Measurements from ENCODE around the gene INHA. TPM values are rescaled to one million over a fixed set of nuclear protein-coding genes. Genes with fewer than 3 reads are reported as not detected.

Gene INHA
- polyA plus RNA-seq, 3 donors, result 0.33 to 6.5 (median 0.56) TPM

DNA sequence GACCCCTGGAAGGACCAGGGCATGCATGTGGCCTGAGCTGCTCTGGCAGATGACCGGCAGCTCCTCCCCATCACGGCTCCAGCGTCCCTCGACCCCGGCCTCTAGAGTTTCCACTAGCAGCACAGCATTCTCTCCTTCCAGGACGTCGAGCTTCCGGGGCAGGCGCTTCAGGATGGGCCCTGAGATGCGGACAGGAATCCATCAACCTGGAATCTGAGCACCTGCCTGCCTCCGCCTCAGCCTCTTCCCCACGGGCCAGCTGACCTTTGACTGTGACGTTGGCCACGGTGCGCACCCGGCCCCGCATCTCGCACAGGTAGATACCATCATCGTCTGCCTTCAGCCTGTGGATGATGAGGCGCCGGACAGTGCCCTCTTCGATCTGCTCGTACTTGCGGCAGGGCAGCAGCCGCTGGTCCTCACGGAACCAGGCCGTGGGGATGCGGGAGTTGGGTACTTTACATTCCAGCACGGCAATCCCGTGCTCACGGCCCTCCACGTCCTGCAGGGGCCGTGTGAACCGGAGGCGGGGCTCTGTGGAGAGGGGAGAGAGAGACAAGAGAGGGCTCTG, 4.2 kb upstream of the INHA start:
- WGBS, 3 donors, result 89 to 92% (median 91%) methylated on average over 35 of the region's 35 CpGs
- no peak overlapping the region for H3K27ac ChIP-seq (ENCODE audit: low read depth, low read length)

DNA sequence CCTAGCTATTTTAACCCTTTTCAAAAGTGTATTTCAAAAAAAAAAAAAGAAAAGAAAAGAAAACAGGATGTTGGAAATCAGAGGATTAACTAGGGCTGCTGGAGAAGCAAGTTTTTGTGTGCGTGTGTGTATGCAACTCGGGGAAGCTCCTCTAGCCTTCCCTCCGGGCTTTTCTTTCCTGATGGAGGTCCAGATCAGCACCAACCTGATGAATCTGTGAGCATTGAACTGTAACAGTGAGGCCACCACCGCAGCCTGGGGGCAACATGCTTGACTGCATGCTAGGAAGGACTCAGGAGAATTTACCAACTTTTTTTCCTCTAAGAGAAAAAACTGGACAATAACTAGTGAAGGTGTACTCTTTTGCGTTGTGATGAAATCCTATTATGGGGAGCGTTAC, 3.1 kb upstream of the INHA start:
- WGBS, 3 donors, result 94 to 97% (median 96%) methylated on average over 6 of the region's 6 CpGs
- H3K27ac ChIP-seq (ENCODE audit: low read depth, low read length), result no peak overlapping the region

DNA sequence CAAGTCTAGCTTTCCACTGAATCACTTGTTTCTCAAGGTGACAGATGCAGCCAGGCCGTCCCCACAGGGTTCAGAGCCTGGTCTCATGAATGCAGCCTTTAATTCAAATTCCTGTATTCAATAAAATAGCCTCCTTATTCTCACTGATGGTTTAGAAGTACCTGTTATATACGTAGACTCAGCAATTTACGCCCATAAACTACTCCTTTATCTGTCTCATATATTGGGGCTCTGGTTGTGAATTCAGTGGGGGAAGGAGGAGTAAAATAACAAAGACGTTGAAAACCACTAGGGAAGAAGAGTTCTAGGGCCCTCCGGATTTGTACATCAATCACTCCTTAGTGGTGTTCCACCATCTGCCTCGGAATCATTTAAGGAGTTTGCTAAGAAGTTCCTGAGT, 2.5 kb upstream of the INHA start:
- 82 to 84% (median 84%) methylated on average over 6 of the region's 6 CpGs for WGBS, 3 donors
- H3K27ac ChIP-seq (ENCODE audit: low read depth, low read length), result no peak overlapping the region

- 12 to 18% (median 13%) methylated on average over 81 to 95 of the region's 95 CpGs for WGBS, 3 donors
- no peak overlapping the region for H3K27ac ChIP-seq (ENCODE audit: low read depth, low read length)
Observed at GRCh38 chr2:219570194-219570923, 1.8 kb upstream of the INHA start.

- H3K27ac ChIP-seq (ENCODE audit: low read depth, low read length), result no peak overlapping the region
- WGBS, 3 donors, result 0 to 2% (median 1%) methylated on average over 34 to 53 of the region's 55 CpGs
Observed at GRCh38 chr2:219570924-219571310, 1.2 kb upstream of the INHA start.

DNA sequence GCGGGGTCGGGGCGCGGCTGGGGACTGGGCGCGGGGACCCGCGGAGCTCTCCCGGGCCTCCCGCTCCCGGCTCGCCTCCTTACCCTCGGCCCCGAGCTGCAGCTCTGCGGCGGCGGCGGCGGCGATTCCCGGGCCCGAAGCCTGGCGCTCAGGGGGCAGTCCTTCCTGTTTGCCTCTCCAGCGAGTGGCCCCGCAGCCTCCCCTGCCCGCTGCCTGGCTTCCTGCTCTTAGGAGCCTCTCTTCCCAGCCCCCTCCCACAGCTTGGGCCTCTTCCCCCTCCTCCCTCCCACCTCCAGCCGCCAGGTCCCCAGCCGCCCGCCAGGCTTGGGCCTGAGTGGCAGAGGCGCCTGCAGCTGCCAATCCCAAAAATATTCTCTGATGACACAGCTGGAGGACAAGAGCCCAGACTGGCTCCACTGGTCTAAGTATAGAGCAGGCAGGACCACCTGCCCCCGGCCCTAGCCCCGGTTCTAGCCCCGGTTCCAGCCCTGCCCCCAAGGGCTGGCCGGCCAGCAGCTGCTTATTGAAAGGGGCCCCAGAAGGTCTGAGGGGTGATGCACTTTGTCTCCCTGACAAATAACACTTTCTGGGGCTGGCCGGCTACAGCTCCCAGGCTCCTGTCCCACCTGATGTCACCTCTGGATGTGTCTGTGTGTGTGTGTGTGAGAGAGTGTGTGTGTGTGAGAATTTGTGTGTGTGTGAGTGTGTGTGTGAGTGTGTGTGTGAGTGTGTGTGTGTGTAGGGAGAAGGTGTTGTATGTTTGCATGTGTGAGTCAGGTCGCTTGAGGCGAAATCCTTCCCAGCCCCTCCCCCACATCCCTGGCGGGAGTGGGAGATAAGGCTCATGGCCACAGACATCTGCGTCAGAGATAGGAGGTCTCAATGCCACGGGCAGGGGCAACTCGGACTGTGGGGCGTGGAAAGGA, 536 bp upstream of the INHA start, which contains the start of gene OBSL1:
Gene OBSL1, minus strand, starts transcription at position 229 of the 926 bp plus-strand sequence. CDS start 307 bp downstream, outside the sequence.
- no peak within 1 kb of the TSS for H3K27ac ChIP-seq (ENCODE audit: low read depth, low read length)
- WGBS, 3 donors, result 3 to 10% (median 8%) methylated on average over 39 to 42 of the region's 42 CpGs

DNA sequence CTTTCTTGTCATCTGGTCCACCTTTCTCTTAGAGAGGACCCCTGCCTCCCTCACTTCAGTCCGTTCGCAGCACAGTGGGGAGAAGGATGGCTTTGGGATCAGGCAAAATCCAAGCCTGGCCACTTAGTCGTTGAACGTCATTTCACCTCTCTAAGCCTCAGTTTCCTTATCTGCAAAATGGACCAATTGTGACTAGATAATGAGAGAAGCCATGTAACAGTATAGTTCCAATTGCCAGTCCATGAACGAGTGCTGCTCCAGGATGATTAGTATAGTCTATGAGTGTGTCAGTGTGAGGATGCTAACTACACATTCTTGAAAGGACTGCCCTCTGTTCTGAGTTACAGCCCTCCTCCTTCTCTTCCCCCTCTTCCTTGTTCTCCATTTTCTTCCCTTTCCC, 1.1 kb downstream of the INHA start:
- 76 to 83% (median 80%) methylated on average over 5 of the region's 5 CpGs for WGBS, 3 donors
- no peak overlapping the region for H3K27ac ChIP-seq (ENCODE audit: low read depth, low read length)

GRCh38 chr2:219574484-219575311, 2.6 kb downstream of the INHA start:
- H3K27ac ChIP-seq (ENCODE audit: low read depth, low read length), result no peak overlapping the region
- 82 to 92% (median 86%) methylated on average over 22 of the region's 22 CpGs for WGBS, 3 donors

GRCh38 chr2:219575566-219576504, 3.7 kb downstream of the INHA start:
- WGBS, 3 donors, result 74 to 88% (median 84%) methylated on average over 6 of the region's 6 CpGs
- H3K27ac ChIP-seq (ENCODE audit: low read depth, low read length), result no peak overlapping the region

DNA sequence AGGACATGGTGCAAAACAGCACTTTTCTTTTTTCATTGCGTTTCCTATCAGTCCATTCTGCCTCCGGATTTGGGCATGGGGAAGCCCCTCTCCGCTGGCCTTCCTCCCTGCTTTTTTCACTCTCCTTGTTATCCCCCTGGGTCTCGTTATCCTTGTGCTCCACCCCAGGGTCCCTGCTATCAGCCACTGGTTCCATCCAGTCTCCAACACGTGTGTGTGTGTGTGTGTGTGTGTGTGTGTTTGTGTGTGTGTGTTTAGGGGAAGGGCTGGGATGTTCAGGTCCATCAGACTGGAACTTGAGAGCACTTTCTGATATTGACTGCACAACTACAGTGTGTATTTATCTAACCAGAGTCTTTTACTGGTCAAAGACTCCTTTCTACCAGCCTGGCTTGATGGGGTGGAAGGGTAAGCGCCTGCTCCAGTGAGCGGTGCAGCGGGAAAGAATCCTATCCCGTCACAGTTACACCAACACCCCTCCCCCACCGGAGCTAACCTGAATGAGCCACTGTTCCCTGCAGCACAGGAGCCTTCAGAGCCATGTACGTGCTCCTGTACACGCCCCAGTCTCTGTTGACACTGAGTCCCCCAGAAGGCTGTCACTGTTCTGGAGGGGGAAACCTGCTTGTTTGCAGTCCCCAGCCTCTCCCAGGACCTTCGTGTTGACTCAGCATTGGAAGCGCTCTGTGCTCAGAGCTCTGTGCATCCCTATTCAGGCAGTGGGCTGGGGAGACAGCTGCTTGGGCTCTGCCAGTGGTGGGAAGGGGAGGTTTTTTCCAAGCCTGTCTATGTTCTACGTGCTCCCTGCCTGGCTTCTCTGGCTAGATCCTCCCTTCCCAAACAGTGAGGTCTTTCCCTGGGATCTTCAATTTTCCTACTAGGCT, 4.6 kb downstream of the INHA start:
- H3K27ac ChIP-seq (ENCODE audit: low read depth, low read length), result no peak overlapping the region
- WGBS, 3 donors, result 34 to 48% (median 38%) methylated on average over 15 of the region's 15 CpGs

- no peak overlapping the region for H3K27ac ChIP-seq (ENCODE audit: low read depth, low read length)
- 72 to 84% (median 72%) methylated on average over 8 of the region's 8 CpGs for WGBS, 3 donors
Observed at GRCh38 chr2:219578811-219579613, 6.9 kb downstream of the INHA start.

GRCh38 chr2:219581346-219581745, 9.2 kb downstream of the INHA start:
- H3K27ac ChIP-seq (ENCODE audit: low read depth, low read length), result no peak overlapping the region
- 70 to 86% (median 85%) methylated on average over 2 of the region's 2 CpGs for WGBS, 3 donors

DNA sequence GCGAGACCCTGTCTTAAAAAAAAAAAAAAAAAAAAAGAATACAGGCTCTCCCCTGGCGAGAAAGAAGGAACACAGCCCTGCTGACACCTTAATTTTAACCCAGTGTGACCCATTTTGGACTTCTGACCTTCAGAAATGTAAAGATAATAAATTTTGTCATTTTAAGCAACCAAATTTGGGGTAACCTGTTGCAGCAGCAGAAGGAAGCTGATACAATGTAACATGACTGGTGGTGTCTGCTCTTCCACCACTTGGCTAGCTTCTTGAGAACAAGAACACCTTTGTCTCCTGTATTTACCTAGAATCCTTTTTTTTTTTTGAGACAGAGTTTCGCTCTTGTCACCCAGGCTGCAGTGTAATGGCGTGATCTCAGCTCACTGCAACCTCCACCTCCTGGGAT, 19.0 kb downstream of the INHA start:
- H3K27ac ChIP-seq (ENCODE audit: low read depth, low read length), result no peak overlapping the region
- WGBS, 3 donors, result 68 to 92% (median 70%) methylated on average over 4 of the region's 4 CpGs

DNA sequence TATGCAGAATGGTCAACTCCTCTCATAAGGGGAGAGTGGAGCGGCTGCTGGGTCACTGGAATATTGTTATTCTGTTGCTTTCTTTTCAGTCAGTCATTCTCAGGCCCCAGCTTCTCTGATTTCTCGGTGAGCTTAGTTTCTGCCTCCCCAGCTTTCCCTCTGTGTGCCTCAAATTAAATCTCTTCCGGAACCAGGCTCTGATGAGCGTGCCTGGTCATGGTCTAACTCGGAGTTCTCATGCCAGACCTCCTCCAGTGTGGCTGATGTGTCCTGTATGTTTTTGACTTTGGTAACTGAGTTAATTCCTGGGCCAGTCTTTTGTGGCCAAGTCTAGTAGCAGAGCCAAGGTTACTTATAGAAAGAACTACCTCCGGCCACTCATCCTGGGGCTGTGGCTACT, 20.6 kb downstream of the INHA start:
- 79 to 86% (median 85%) methylated on average over 6 of the region's 6 CpGs for WGBS, 3 donors
- H3K27ac ChIP-seq (ENCODE audit: low read depth, low read length), result no peak overlapping the region

GRCh38 chr2:219593154-219593553, 21.0 kb downstream of the INHA start:
- 90 to 92% (median 90%) methylated on average over 2 of the region's 2 CpGs for WGBS, 3 donors

GRCh38 chr2:219595256-219595655, 23.1 kb downstream of the INHA start:
- H3K27ac ChIP-seq (ENCODE audit: low read depth, low read length), result no peak overlapping the region

More at GRCh38 chr2:219593154-219593553, 21.0 kb downstream of the INHA start:
- no peak overlapping the region for H3K27ac ChIP-seq (ENCODE audit: low read depth, low read length)

More at GRCh38 chr2:219595256-219595655, 23.1 kb downstream of the INHA start:
- WGBS, 3 donors, result 15 to 56% (median 21%) methylated on average over 2 to 3 of the region's 3 CpGs
